ENCODE results near the gene COX4I1.
A peak's percentile ranks its signal among the peaks of the same experiment; 100 is the strongest.

Gene COX4I1

GRCh38 chr16:85838381-85838780 lies 38.9 kb downstream of the COX4I1 start:
- Histone ChIP-seq H3K4me3 (ENCODE audit: low read depth, low read length) (no peak overlapping the region), H3K4ac (ENCODE audit: low read depth, low read length) (no peak overlapping the region), H3K9ac (ENCODE audit: low read length) (no peak overlapping the region), H2BK12ac (ENCODE audit: low read length) (no peak overlapping the region), H3K14ac (ENCODE audit: low read length) (no peak overlapping the region), H3K4me1 (ENCODE audit: control insufficient read depth in 1 of 2, insufficient read depth in 2 of 2, low read length in 2 of 2) (peaks cover 3 to 6% of the 10 kb centered on the region in 2 experiments), H4K12ac (ENCODE audit: low read depth, low read length) (no peak overlapping the region), H4K91ac (ENCODE audit: low read depth, low read length) (no peak overlapping the region), H2AFZ (ENCODE audit: insufficient read depth, low read length, poor library complexity) (no peak overlapping the region), H3K79me2 (ENCODE audit: control insufficient read depth, insufficient read depth, low read length, poor library complexity) (no peaks in the 10 kb centered on the region), H3K4me2 (ENCODE audit: low read length) (no peak overlapping the region), H3K27me3 (ENCODE audit: insufficient read depth, low read length) (peaks cover 2% of the 10 kb centered on the region), H2BK5ac (ENCODE audit: low read depth, low read length, poor library complexity) (no peak overlapping the region), H2AK5ac (ENCODE audit: low read length) (no peak overlapping the region), H3K23ac (ENCODE audit: low read length) (no peak overlapping the region), H3K79me1 (ENCODE audit: low read length) (no peaks in the 10 kb centered on the region), H3K18ac (ENCODE audit: low read length) (no peak overlapping the region), H3K36me3 (ENCODE audit: control insufficient read depth in 1 of 2, insufficient read depth in 2 of 2, low read length in 2 of 2) (no peaks in the 10 kb centered on the region), H2BK120ac (ENCODE audit: insufficient read depth, low read length, poor library complexity) (no peak overlapping the region), H4K8ac (ENCODE audit: low read depth, low read length) (no peak overlapping the region), H3K27ac (ENCODE audit: low read depth, low read length) (no peak overlapping the region), H3K9me3 (ENCODE audit: insufficient read depth, low read depth, low read length) (peaks cover 10% of the 10 kb centered on the region)
- peak; percentile 11 to 37 for DNase-seq
- WGBS (ENCODE audit: extremely low coverage, insufficient coverage, insufficient read length) = no CpG with 5 or more reads among the region's 11 CpGs

DNA sequence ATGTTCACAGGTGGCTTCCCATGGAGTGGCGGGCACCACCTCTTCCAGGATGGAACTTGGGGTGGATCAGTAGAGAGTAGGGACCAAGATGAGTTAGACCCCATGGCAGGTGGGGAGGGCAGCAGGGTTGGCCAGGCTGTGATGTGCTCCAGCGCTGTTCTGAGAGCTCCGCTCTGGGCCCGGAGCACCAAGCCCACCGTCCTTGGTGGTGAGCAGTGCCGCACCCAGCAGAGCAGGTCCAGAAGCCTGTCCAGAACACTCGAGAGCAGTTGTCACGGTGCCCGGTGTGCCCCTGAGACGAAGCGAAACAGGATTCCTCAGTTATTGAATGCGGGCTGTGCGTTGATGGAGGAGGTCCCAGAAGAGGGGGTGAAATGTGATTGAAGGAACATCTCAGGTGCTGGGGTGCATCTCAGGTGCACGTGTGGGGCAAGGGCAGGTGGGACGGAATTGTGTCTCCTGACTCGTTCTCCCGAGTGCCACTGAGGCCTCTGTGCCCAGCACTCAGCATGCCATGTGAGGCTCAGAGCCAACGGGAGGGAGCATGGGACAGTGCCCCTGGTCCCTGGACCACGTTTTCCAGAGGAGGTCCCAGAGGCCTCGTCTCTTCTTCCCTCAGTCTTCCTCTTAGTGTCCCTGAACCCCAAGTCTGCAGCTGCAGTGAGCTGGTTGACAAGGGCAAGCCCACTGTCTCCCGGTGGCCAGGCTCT lies 39.5 kb downstream of the COX4I1 start:
- no peak overlapping the region for H2AK5ac ChIP-seq (ENCODE audit: low read length)
- peaks cover 3 to 6% of the 10 kb centered on the region in 2 experiments for H3K4me1 ChIP-seq (ENCODE audit: control insufficient read depth in 1 of 2, insufficient read depth in 2 of 2, low read length in 2 of 2)
- H2BK120ac ChIP-seq (ENCODE audit: insufficient read depth, low read length, poor library complexity) = no peak overlapping the region
- H3K14ac ChIP-seq (ENCODE audit: low read length) = no peak overlapping the region
- H3K9ac ChIP-seq (ENCODE audit: low read length) = no peak overlapping the region
- H3K18ac ChIP-seq (ENCODE audit: low read length) = no peak overlapping the region
- WGBS (ENCODE audit: extremely low coverage, insufficient coverage, insufficient read length) = no CpG with 5 or more reads among the region's 21 CpGs
- no peak overlapping the region for H4K91ac ChIP-seq (ENCODE audit: low read depth, low read length)
- no peak overlapping the region for H2BK5ac ChIP-seq (ENCODE audit: low read depth, low read length, poor library complexity)
- H2AFZ ChIP-seq (ENCODE audit: insufficient read depth, low read length, poor library complexity) = no peak overlapping the region
- no peak overlapping the region for H3K4ac ChIP-seq (ENCODE audit: low read depth, low read length)
- no peak overlapping the region for H4K12ac ChIP-seq (ENCODE audit: low read depth, low read length)
- H3K23ac ChIP-seq (ENCODE audit: low read length) = no peak overlapping the region
- no peaks in the 10 kb centered on the region for H3K36me3 ChIP-seq (ENCODE audit: control insufficient read depth in 1 of 2, insufficient read depth in 2 of 2, low read length in 2 of 2)
- peaks cover 6% of the 10 kb centered on the region for H3K9me3 ChIP-seq (ENCODE audit: insufficient read depth, low read depth, low read length)
- no peaks in the 10 kb centered on the region for H3K79me1 ChIP-seq (ENCODE audit: low read length)
- H3K27me3 ChIP-seq (ENCODE audit: insufficient read depth, low read length) = peaks cover 2% of the 10 kb centered on the region
- no peak overlapping the region for H3K27ac ChIP-seq (ENCODE audit: low read depth, low read length)
- H2BK12ac ChIP-seq (ENCODE audit: low read length) = no peak overlapping the region
- no peak overlapping the region for H3K4me2 ChIP-seq (ENCODE audit: low read length)
- no peaks in the 10 kb centered on the region for H3K79me2 ChIP-seq (ENCODE audit: control insufficient read depth, insufficient read depth, low read length, poor library complexity)
- H4K8ac ChIP-seq (ENCODE audit: low read depth, low read length) = no peak overlapping the region
- DNase-seq = no peak
- H3K4me3 ChIP-seq (ENCODE audit: low read depth, low read length) = no peak overlapping the region

DNA sequence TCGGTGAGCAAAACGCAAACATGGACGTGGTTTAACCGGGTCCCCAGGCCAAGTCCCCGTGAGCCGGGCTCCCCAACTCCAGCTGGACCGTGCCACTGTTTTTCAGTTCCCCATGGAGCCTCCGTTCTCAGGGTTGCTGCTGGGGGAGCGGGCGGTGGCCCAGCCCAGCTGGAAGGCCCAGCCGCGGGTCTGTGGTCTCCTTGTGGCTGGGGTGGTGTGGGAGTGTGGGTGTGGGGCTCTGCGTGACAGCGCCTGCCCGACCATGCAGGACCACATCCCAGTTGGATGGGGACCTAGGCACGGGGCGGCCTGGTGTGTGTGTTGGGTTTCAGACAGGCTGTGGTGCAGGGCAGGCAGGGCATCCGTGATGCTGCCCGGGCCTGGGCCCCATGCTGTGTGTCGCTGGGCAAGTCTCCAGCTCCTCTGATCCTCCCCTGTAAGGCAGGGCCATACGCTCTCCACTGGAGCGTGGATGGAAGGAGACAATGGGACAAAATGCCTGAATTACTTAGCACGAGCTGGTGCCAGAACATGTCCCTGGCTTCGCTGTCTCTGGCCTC lies 40.3 kb downstream of the COX4I1 start:
- WGBS (ENCODE audit: extremely low coverage, insufficient coverage, insufficient read length) = no CpG with 5 or more reads among the region's 24 CpGs
- Histone ChIP-seq H3K4me2 (ENCODE audit: low read length) (no peak overlapping the region), H4K12ac (ENCODE audit: low read depth, low read length) (no peak overlapping the region), H3K4ac (ENCODE audit: low read depth, low read length) (no peak overlapping the region), H4K91ac (ENCODE audit: low read depth, low read length) (no peak overlapping the region), H3K36me3 (ENCODE audit: control insufficient read depth in 1 of 2, insufficient read depth in 2 of 2, low read length in 2 of 2) (no peaks in the 10 kb centered on the region), H3K23ac (ENCODE audit: low read length) (no peak overlapping the region), H4K8ac (ENCODE audit: low read depth, low read length) (no peak overlapping the region), H3K18ac (ENCODE audit: low read length) (no peak overlapping the region), H3K27me3 (ENCODE audit: insufficient read depth, low read length) (peaks cover 2% of the 10 kb centered on the region), H3K27ac (ENCODE audit: low read depth, low read length) (no peak overlapping the region), H3K9ac (ENCODE audit: low read length) (no peak overlapping the region), H3K4me1 (ENCODE audit: control insufficient read depth in 1 of 2, insufficient read depth in 2 of 2, low read length in 2 of 2) (peaks cover 3 to 6% of the 10 kb centered on the region in 2 experiments), H2BK120ac (ENCODE audit: insufficient read depth, low read length, poor library complexity) (no peak overlapping the region), H2AFZ (ENCODE audit: insufficient read depth, low read length, poor library complexity) (no peak overlapping the region), H2BK12ac (ENCODE audit: low read length) (no peak overlapping the region), H2BK5ac (ENCODE audit: low read depth, low read length, poor library complexity) (no peak overlapping the region), H3K79me2 (ENCODE audit: control insufficient read depth, insufficient read depth, low read length, poor library complexity) (no peaks in the 10 kb centered on the region), H3K79me1 (ENCODE audit: low read length) (no peaks in the 10 kb centered on the region), H3K9me3 (ENCODE audit: insufficient read depth, low read depth, low read length) (peaks cover 5% of the 10 kb centered on the region), H3K4me3 (ENCODE audit: low read depth, low read length) (no peak overlapping the region), H2AK5ac (ENCODE audit: low read length) (no peak overlapping the region), H3K14ac (ENCODE audit: low read length) (no peak overlapping the region)
- DNase-seq = no peak

DNA sequence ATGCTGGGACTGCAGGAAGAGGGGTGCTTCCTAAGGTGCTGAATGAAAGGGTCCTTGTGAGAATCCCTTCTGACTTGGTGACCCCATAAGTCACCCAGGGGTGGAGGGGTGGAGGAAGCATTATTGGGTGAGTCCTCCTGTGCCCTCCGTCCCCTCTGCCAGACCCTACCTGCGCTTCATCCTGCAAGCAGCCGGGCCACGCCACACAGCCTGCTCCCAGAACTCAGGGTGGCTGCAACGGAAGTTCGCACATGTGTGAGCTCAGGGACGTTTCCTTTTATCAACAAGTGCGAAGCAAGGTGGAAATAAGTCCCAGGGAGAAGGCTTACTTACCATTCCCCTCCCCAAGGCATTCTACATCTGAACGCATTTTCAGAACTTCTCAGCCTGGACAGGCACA lies 40.9 kb downstream of the COX4I1 start:
- Histone ChIP-seq H3K36me3 (ENCODE audit: control insufficient read depth in 1 of 2, insufficient read depth in 2 of 2, low read length in 2 of 2) (no peaks in the 10 kb centered on the region), H2BK5ac (ENCODE audit: low read depth, low read length, poor library complexity) (no peak overlapping the region), H3K18ac (ENCODE audit: low read length) (no peak overlapping the region), H4K12ac (ENCODE audit: low read depth, low read length) (no peak overlapping the region), H3K4me3 (ENCODE audit: low read depth, low read length) (no peak overlapping the region), H3K27ac (ENCODE audit: low read depth, low read length) (no peak overlapping the region), H3K4me2 (ENCODE audit: low read length) (no peak overlapping the region), H3K79me2 (ENCODE audit: control insufficient read depth, insufficient read depth, low read length, poor library complexity) (no peaks in the 10 kb centered on the region), H3K27me3 (ENCODE audit: insufficient read depth, low read length) (peaks cover 2% of the 10 kb centered on the region), H3K4me1 (ENCODE audit: control insufficient read depth in 1 of 2, insufficient read depth in 2 of 2, low read length in 2 of 2) (peaks cover 3 to 6% of the 10 kb centered on the region in 2 experiments), H2AFZ (ENCODE audit: insufficient read depth, low read length, poor library complexity) (no peak overlapping the region), H3K23ac (ENCODE audit: low read length) (no peak overlapping the region), H3K14ac (ENCODE audit: low read length) (no peak overlapping the region), H3K79me1 (ENCODE audit: low read length) (no peaks in the 10 kb centered on the region), H3K4ac (ENCODE audit: low read depth, low read length) (no peak overlapping the region), H4K91ac (ENCODE audit: low read depth, low read length) (no peak overlapping the region), H2BK120ac (ENCODE audit: insufficient read depth, low read length, poor library complexity) (no peak overlapping the region), H2AK5ac (ENCODE audit: low read length) (no peak overlapping the region), H3K9ac (ENCODE audit: low read length) (no peak overlapping the region), H2BK12ac (ENCODE audit: low read length) (no peak overlapping the region), H4K8ac (ENCODE audit: low read depth, low read length) (no peak overlapping the region), H3K9me3 (ENCODE audit: insufficient read depth, low read depth, low read length) (peaks cover 5% of the 10 kb centered on the region)
- DNase-seq = no peak
- no CpG with 5 or more reads among the region's 9 CpGs for WGBS (ENCODE audit: extremely low coverage, insufficient coverage, insufficient read length)
